OCI-M1 (cell line): ENCODE results near the gene GCSAML.

Experiments
- DNase-seq: peaks from one replicate; lab custom pipeline; 2025; lab: John Stamatoyannopoulos, UW

Gene GCSAML

DNA sequence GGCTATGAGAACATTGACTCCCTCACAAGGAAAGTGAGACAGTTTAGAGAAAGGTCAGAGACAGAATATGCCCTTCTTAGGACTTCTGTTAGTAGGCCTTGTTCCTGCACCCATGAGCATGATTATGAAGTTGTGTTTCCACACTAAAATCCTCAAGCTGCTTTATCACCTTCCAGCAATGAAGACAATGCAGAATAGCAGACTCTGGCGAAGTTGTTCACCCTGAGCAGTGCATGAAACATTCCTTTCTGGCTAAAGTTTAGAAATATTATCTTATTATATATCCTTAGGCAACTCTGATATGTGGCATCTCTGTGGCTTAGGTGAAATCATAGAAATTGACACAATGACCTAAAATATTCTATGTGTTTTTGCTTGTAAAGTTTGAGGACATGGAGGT lies 25.3 kb downstream of the GCSAML start:
- no peak for DNase-seq

DNA sequence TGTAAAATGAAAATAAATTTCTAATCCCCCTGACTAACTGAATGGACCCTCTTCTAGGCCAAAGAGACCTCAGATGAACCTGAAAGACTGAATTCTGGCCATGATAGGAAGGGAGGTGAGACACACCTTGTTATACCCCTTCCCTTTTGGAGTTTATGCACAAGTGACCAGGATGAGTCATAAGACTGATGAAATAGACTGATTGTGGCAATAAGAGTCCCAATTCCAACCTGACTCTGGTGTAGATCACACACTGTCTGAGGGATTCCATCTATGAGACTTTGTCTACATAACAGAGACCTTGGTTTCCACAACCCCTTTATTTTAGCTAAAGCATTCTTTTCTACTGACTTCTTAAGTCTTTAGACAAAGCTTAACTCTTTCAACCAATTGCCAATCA lies 25.7 kb downstream of the GCSAML start:
- DNase-seq, result peak; percentile 62

DNA sequence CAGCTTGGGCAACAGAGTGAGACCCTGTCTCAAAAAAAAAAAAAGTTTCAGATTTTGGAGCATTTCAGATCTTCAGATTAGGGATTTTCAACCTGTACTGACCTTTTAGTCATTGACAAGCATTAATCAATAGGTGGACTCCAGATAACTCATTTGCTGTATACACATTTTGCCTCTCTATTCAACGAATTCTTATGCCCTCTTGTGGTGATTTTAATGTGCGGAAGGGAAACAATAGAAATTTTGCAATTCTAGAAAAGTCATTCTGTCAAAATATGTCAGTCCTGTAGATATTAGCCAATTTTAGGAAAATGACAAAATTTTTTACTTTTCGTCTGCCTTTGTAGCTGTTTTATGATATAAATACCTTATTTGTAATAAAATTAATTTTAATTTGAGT lies 27.6 kb downstream of the GCSAML start:
- peak; percentile 79 for DNase-seq

DNA sequence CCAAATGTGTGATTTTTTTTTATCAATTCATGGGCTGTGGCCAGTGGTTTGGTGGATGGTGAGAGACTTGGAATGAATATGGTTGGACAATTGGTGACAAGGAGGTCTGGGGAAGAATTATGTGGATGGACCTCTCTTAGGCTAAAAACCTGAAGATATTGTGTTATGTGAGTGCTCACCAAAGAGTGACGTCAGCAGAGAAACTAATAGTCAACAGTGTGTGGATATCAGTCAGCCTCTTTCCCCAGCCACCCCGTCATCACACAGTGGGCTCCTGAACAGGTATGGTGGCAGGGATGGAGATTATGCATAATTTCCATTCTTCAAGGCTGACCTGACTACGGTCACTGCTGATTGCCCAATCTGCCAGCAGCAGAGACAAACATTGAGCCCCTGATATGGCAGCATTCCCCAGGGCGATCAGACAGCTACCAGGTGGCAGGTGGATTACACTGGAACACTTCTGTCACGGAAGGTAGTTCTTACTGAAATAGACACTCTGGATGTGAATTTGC lies 30.1 kb downstream of the GCSAML start:
- no peak for DNase-seq

DNA sequence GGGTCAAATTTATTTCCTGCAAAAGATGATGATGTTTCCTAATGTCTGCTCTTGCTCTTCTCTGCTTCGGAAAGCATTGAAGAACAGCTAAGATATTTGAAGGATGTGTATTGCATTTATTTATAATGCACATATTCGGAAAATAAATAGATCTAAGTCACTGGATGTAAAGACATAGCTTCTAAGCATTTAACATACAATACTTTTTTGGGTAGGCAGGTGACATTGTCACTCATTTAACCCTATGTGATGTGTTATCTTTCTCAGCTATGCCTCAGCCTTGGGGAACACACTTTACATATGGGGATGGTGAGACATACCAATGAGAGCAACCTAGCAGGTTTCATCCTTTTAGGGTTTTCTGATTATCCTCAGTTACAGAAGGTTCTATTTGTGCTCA lies 39.1 kb downstream of the GCSAML start, which contains the start of gene OR2G2:
Gene OR2G2 (plus strand): TSS at position 301 of the 400 bp plus-strand sequence. CDS start 0 bp downstream, at position 301.
- no peak for DNase-seq

DNA sequence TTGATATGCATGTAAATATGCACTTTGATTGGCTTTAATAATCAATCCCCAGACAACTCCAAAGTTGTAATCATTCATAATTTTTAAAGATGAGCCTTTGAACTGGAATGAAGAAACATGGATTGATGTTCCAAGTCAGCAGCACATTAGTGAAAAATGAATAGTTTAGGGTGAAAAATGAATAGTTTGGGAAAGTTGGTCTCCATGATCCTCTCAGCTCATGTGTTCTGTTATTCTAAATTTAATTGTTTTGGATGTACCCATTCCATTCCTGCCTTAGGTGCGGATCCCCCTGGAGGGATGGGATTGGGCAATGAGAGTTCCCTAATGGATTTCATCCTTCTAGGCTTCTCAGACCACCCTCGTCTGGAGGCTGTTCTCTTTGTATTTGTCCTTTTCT lies 56.4 kb downstream of the GCSAML start, which contains the start of gene OR2G3:
Gene OR2G3 (plus strand): TSS at position 301 of the 400 bp plus-strand sequence. CDS start 0 bp downstream, at position 301.
- DNase-seq, result no peak

DNA sequence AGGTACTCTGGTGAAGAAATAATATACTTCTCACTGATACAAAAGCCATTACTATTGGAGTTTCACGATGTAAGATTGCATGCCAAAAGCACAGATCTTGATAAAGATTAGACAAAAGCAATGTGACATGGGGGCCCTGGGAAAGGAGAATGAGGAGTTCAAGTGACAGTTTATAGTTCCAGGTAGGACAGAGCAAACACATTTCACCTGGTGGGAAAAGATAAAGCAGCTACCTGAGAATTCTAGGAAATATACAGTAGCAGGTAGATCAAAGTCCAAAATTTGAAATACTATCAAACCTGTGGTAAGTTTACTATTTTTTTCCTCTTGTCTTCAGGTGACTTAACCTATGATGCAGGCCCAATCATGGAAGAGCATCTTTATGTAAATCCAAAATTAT lies 64.5 kb downstream of the GCSAML start:
- no peak for DNase-seq

DNA sequence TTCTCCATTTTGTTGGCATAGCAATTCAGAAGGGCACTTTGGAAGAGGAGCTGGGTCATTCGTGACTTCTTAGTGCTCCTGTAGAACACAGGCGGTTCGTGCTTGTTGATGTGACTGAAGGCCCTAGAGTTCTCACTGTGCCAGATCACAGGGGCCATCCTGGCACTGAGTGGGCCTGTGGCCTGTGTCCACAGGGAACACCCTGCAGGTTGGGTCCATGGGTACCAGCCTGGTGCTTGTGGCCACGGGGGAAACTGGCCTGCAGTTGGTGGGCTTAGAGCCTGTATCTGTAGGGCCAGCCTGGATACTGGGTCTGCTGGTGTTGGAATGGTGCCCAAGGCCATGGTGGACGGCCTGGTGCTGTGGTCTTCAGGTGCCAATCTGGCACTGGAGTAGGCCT lies 65.7 kb downstream of the GCSAML start:
- DNase-seq, result no peak
